ENCODE results near the gene KAZN. TPM values are rescaled to one million over a fixed set of nuclear protein-coding genes. Genes with fewer than 3 reads are reported as not detected.

Gene KAZN
- polyA plus RNA-seq, 1 donor (not counting 4 experiments of a cell fraction or from before 2014, with no cell fraction given), result 5.9 TPM

GRCh38 chr1:14611792-14612191 lies 13.3 kb downstream of the KAZN start:
- no peak overlapping the region for H3K9ac ChIP-seq (ENCODE audit: control insufficient read depth, extremely low read depth, insufficient read depth, low read length)
- no peaks in the 10 kb centered on the region for H4K20me1 ChIP-seq (ENCODE audit: control insufficient read depth, extremely low read depth, insufficient read depth, low read length)
- no peak overlapping the region for H3K4me3 ChIP-seq (ENCODE audit: control insufficient read depth in 2 of 3, extremely low read depth in 1 of 3, insufficient read depth in 2 of 3, low read depth in 1 of 3, low read length in 3 of 3)
- no peaks in the 10 kb centered on the region for H3K79me2 ChIP-seq (ENCODE audit: control insufficient read depth, insufficient read depth, low read length)
- TF ChIP-seq CTCF (optimal IDR thresholded peaks at IDR 0.05 in 1 of 3, IDR thresholded peaks at IDR 0.05 in 1 of 3, conservative IDR thresholded peaks at IDR 0.05 in 1 of 3; ENCODE audit: extremely low read depth in 1 of 3, insufficient read depth in 2 of 3, low read length in 3 of 3) (no peak), EZH2 (IDR thresholded peaks at IDR 0.05; ENCODE audit: low read length) (no peak)
- DNase-seq (ENCODE audit: low read depth, low spot score) (no peak), FAIRE-seq (no peak)
- H3K4me1 ChIP-seq (ENCODE audit: control insufficient read depth, extremely low read depth, insufficient read depth, low read length), result no peaks in the 10 kb centered on the region
- H3K27ac ChIP-seq (ENCODE audit: control insufficient read depth, insufficient read depth, low read length), result no peak overlapping the region
- no peaks in the 10 kb centered on the region for H3K36me3 ChIP-seq (ENCODE audit: control insufficient read depth in 2 of 2, extremely low read depth in 1 of 2, insufficient read depth in 2 of 2, low read length in 2 of 2)
- no peak overlapping the region for H3K4me2 ChIP-seq (ENCODE audit: control insufficient read depth, extremely low read depth, insufficient read depth, low read depth, low read length)
- H3K27me3 ChIP-seq (ENCODE audit: control insufficient read depth, extremely low read depth, insufficient read depth, low read length), result no peaks in the 10 kb centered on the region
- H3K9me3 ChIP-seq (ENCODE audit: control insufficient read depth, low read depth, low read length), result no peaks in the 10 kb centered on the region
- no peak overlapping the region for H2AFZ ChIP-seq (ENCODE audit: control insufficient read depth, low read length)
- no peaks in the 10 kb centered on the region for H3K9me1 ChIP-seq (ENCODE audit: control insufficient read depth, extremely low read depth, insufficient read depth, low read length)
- dilution Hi-C loops (cut with MboI; ENCODE audit: extremely low pct_ligation_motif_present, low sequenced_read_pairs), result no loop called here

GRCh38 chr1:14612256-14612655 lies 13.8 kb downstream of the KAZN start:
- H3K27ac ChIP-seq (ENCODE audit: control insufficient read depth, insufficient read depth, low read length), result no peak overlapping the region
- no peaks in the 10 kb centered on the region for H3K4me1 ChIP-seq (ENCODE audit: control insufficient read depth, extremely low read depth, insufficient read depth, low read length)
- no peak overlapping the region for H3K4me2 ChIP-seq (ENCODE audit: control insufficient read depth, extremely low read depth, insufficient read depth, low read depth, low read length)
- no peaks in the 10 kb centered on the region for H3K9me3 ChIP-seq (ENCODE audit: control insufficient read depth, low read depth, low read length)
- DNase-seq (ENCODE audit: low read depth, low spot score) (no peak), FAIRE-seq (no peak)
- H3K79me2 ChIP-seq (ENCODE audit: control insufficient read depth, insufficient read depth, low read length), result no peaks in the 10 kb centered on the region
- no peaks in the 10 kb centered on the region for H3K27me3 ChIP-seq (ENCODE audit: control insufficient read depth, extremely low read depth, insufficient read depth, low read length)
- dilution Hi-C loops (cut with MboI; ENCODE audit: extremely low pct_ligation_motif_present, low sequenced_read_pairs), result no loop called here
- H3K36me3 ChIP-seq (ENCODE audit: control insufficient read depth in 2 of 2, extremely low read depth in 1 of 2, insufficient read depth in 2 of 2, low read length in 2 of 2), result no peaks in the 10 kb centered on the region
- no peak overlapping the region for H3K9ac ChIP-seq (ENCODE audit: control insufficient read depth, extremely low read depth, insufficient read depth, low read length)
- H2AFZ ChIP-seq (ENCODE audit: control insufficient read depth, low read length), result no peak overlapping the region
- no peaks in the 10 kb centered on the region for H3K9me1 ChIP-seq (ENCODE audit: control insufficient read depth, extremely low read depth, insufficient read depth, low read length)
- H3K4me3 ChIP-seq (ENCODE audit: control insufficient read depth in 2 of 3, extremely low read depth in 1 of 3, insufficient read depth in 2 of 3, low read depth in 1 of 3, low read length in 3 of 3), result no peak overlapping the region
- TF ChIP-seq EZH2 (IDR thresholded peaks at IDR 0.05; ENCODE audit: low read length), result no peak
- no peak for TF ChIP-seq CTCF (optimal IDR thresholded peaks at IDR 0.05 in 1 of 3, IDR thresholded peaks at IDR 0.05 in 1 of 3, conservative IDR thresholded peaks at IDR 0.05 in 1 of 3; ENCODE audit: extremely low read depth in 1 of 3, insufficient read depth in 2 of 3, low read length in 3 of 3)
- H4K20me1 ChIP-seq (ENCODE audit: control insufficient read depth, extremely low read depth, insufficient read depth, low read length), result no peaks in the 10 kb centered on the region
